Measurements from ENCODE around the gene ANKRD28. TPM values are rescaled to one million over a fixed set of nuclear protein-coding genes. Genes with fewer than 3 reads are reported as not detected.
A peak's percentile ranks its signal among the peaks of the same experiment; 100 is the strongest.

The ANKRD28 gene
- total RNA-seq, 1 donor from 2014 or later = 104 TPM

- Mint-ChIP-seq H3K36me3 (ENCODE audit: low read depth) (no peaks in the 10 kb centered on the region), H3K27me3 (ENCODE audit: low read depth) (no peaks in the 10 kb centered on the region), H3K27ac (ENCODE audit: unreplicated experiment) (peak overlapping the region; percentile 43), H3K4me1 (ENCODE audit: low read depth) (peaks cover 56% of the 10 kb centered on the region), H3K4me3 (ENCODE audit: unreplicated experiment) (no peak overlapping the region), H3K9me3 (ENCODE audit: low read depth) (no peaks in the 10 kb centered on the region)
- DNase-seq (ENCODE audit: low spot score) = no peak
- no peak for TF ChIP-seq CTCF (IDR thresholded peaks at IDR 0.05)
Observed at GRCh38 chr3:15803921-15804320, 6.1 kb upstream of the ANKRD28 start.

GRCh38 chr3:15801298-15801697 is 3.5 kb upstream of the ANKRD28 start:
- Mint-ChIP-seq H3K4me3 (ENCODE audit: unreplicated experiment) (no peak overlapping the region), H3K9me3 (ENCODE audit: low read depth) (no peaks in the 10 kb centered on the region), H3K27me3 (ENCODE audit: low read depth) (no peaks in the 10 kb centered on the region), H3K4me1 (ENCODE audit: low read depth) (peaks cover 56% of the 10 kb centered on the region), H3K27ac (ENCODE audit: unreplicated experiment) (no peak overlapping the region), H3K36me3 (ENCODE audit: low read depth) (no peaks in the 10 kb centered on the region)
- DNase-seq (ENCODE audit: low spot score) = no peak
- TF ChIP-seq CTCF (IDR thresholded peaks at IDR 0.05) = no peak

- no peak overlapping the region for H3K27ac Mint-ChIP-seq (ENCODE audit: unreplicated experiment)
- no peaks in the 10 kb centered on the region for H3K9me3 Mint-ChIP-seq (ENCODE audit: low read depth)
- peaks cover 51% of the 10 kb centered on the region for H3K4me1 Mint-ChIP-seq (ENCODE audit: low read depth)
- H3K27me3 Mint-ChIP-seq (ENCODE audit: low read depth) = no peaks in the 10 kb centered on the region
- no peak overlapping the region for H3K4me3 Mint-ChIP-seq (ENCODE audit: unreplicated experiment)
- no peak for DNase-seq (ENCODE audit: low spot score)
- no peaks in the 10 kb centered on the region for H3K36me3 Mint-ChIP-seq (ENCODE audit: low read depth)
- TF ChIP-seq CTCF (IDR thresholded peaks at IDR 0.05) = no peak
Observed at GRCh38 chr3:15800780-15801179, 3.0 kb upstream of the ANKRD28 start.

GRCh38 chr3:15800327-15800726 is 2.5 kb upstream of the ANKRD28 start:
- Mint-ChIP-seq H3K4me1 (ENCODE audit: low read depth) (peaks cover 47% of the 10 kb centered on the region), H3K9me3 (ENCODE audit: low read depth) (no peaks in the 10 kb centered on the region), H3K27me3 (ENCODE audit: low read depth) (no peaks in the 10 kb centered on the region), H3K27ac (ENCODE audit: unreplicated experiment) (no peak overlapping the region), H3K4me3 (ENCODE audit: unreplicated experiment) (no peak overlapping the region), H3K36me3 (ENCODE audit: low read depth) (no peaks in the 10 kb centered on the region)
- DNase-seq (ENCODE audit: low spot score) = no peak
- no peak for TF ChIP-seq CTCF (IDR thresholded peaks at IDR 0.05)

GRCh38 chr3:15798533-15799245 is 910 bp upstream of the ANKRD28 start:
- Mint-ChIP-seq H3K9me3 (ENCODE audit: low read depth) (no peaks in the 10 kb centered on the region), H3K4me1 (ENCODE audit: low read depth) (peaks cover 32% of the 10 kb centered on the region), H3K27me3 (ENCODE audit: low read depth) (no peaks in the 10 kb centered on the region), H3K4me3 (ENCODE audit: unreplicated experiment) (no peak overlapping the region), H3K27ac (ENCODE audit: unreplicated experiment) (peak overlapping the region; percentile 65), H3K36me3 (ENCODE audit: low read depth) (no peaks in the 10 kb centered on the region)
- TF ChIP-seq CTCF (IDR thresholded peaks at IDR 0.05) = no peak
- DNase-seq (ENCODE audit: low spot score) = no peak
